Choroid plexus epithelial cell (primary cell): Measurements from ENCODE around the gene FOXJ2.
"Not testable (repeated sequence)": the region's sequence is repeated elsewhere in the genome, so short reads cannot be mapped to it uniquely, and the experiment has no call there.

Experiments used
- DNase-seq: peaks from one replicate; pipeline ENCODE4 v3.0.0-alpha.2; 2010; ENCODE audit warnings: low read depth
- H3K4me3 ChIP-seq: 2 replicates; pipeline ENCODE4 v1.5.1; 2011; ENCODE audit warnings: low read depth, mild to moderate bottlenecking, control low read depth, low read length, moderate library complexity
- TF ChIP-seq, protein P1 (sequence below): conservative IDR thresholded peaks from 2 replicates; pipeline ENCODE4 v1.5.1; 2011; ENCODE audit warnings: low read depth, mild to moderate bottlenecking, control low read depth, inconsistent platforms, low read length, moderate library complexity

FOXJ2 gene

GRCh38 chr12:8081251-8081920 lies 48.9 kb downstream of the FOXJ2 start:
- TF ChIP-seq, protein P1, sequence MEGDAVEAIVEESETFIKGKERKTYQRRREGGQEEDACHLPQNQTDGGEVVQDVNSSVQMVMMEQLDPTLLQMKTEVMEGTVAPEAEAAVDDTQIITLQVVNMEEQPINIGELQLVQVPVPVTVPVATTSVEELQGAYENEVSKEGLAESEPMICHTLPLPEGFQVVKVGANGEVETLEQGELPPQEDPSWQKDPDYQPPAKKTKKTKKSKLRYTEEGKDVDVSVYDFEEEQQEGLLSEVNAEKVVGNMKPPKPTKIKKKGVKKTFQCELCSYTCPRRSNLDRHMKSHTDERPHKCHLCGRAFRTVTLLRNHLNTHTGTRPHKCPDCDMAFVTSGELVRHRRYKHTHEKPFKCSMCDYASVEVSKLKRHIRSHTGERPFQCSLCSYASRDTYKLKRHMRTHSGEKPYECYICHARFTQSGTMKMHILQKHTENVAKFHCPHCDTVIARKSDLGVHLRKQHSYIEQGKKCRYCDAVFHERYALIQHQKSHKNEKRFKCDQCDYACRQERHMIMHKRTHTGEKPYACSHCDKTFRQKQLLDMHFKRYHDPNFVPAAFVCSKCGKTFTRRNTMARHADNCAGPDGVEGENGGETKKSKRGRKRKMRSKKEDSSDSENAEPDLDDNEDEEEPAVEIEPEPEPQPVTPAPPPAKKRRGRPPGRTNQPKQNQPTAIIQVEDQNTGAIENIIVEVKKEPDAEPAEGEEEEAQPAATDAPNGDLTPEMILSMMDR = no peak
- no peak for DNase-seq

DNA sequence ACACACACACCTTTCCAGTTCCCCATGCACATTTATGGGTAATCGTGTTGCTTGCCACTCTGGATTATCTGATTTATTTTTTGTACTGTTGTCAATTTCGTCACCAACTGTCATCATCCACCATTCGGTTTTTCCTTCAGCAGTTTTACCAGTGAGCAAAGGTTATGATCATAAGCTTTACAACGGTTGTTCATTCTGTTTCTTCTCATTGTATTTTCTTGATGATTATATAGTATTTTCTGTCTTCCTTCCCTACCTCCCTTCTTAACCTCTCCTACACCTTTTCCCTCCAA lies 50.2 kb downstream of the FOXJ2 start:
- DNase-seq = no peak
- TF ChIP-seq, protein P1 = no peak
- peak overlapping the region; percentile 99 for H3K4me3 ChIP-seq

More at GRCh38 chr12:8081251-8081920, 48.9 kb downstream of the FOXJ2 start:
- H3K4me3 ChIP-seq = peak overlapping the region; percentile 99

- H3K4me3 ChIP-seq, DNase-seq: not testable (repeated sequence)
These were observed 51.8 kb downstream of the FOXJ2 start for GRCh38 chr12:8084351-8084750.

DNA sequence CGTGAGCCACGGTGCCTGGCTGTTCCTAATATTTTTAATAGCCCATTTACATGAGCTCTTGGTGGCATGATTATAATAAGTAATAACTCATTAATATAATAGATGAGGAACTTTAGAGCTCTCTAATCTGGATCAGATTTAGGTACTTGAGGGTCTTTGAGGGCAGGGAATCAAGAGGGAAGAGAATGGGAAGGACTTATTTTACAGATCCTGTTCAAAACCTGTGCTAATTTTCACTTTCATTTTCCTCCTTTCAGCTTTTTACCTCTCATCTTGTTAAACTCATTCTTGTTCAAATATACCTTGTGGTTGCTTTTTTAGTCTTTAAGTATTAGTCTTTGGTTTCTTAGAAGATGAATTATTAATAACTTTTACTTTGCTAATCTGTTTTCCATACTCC lies 55.1 kb downstream of the FOXJ2 start:
- DNase-seq = peak; percentile 10
- TF ChIP-seq, protein P1 = no peak
- H3K4me3 ChIP-seq = no peak overlapping the region

- no peak for DNase-seq
- TF ChIP-seq, protein P1 = no peak
- H3K4me3 ChIP-seq = no peak overlapping the region
These were observed 56.1 kb downstream of the FOXJ2 start for GRCh38 chr12:8088574-8088973.

DNA sequence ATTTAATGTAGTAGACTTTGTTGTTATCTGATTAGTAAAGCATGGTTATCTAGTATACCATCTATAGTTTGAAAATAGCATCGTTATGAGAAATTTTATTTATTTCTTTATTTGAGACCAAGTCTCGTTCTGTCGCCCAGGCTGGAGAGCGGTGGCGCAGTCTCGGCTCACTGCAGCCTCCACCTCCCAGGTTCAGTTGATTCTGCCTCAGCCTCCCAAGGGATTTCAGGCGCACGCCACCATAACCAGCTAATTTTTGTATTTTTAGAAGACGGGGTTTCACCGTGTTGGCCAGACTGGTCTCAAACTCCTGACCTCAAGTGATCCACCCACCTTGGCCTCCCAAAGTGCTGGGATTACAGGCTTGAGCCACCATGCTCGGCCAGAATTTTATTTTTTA lies 56.8 kb downstream of the FOXJ2 start:
- H3K4me3 ChIP-seq, DNase-seq: not testable (repeated sequence)

- TF ChIP-seq, protein P1 = no peak
- DNase-seq = no peak
- H3K4me3 ChIP-seq = no peak overlapping the region
These were observed 57.2 kb downstream of the FOXJ2 start for GRCh38 chr12:8089716-8090115.

DNA sequence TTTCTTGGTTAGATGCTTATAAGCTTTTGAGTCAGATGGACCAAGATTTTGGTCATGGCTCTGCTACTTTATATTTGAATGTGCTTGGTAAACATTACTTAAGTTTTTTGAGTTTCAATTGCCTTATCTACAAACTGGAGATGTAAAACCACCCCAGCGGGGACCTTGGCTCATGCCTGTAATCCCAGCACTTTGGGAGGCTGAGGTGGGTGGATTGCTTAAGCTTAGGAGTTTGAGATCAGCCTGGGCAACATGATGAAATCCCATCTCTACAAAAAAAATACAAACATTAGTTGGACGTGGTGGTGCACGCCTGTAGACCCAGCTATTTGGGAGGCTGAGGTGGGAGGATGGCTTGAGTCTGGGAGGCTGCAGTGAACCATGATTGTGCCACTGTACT lies 60.8 kb downstream of the FOXJ2 start:
- H3K4me3 ChIP-seq = no peak overlapping the region
- TF ChIP-seq, protein P1 = no peak
- DNase-seq = no peak
